H1 (cell line): Measurements from ENCODE around the gene CSF1. TPM values are rescaled to one million over a fixed set of nuclear protein-coding genes. Genes with fewer than 3 reads are reported as not detected.

Experiments
- BCL11A ChIP-seq, 2 experiments: IDR thresholded peaks; one replicate each; pipeline ENCODE4 v1.6.1; 2011; ENCODE audit warnings: low read depth in 2 of 2, low read length in 2 of 2, mild to moderate bottlenecking in 2 of 2
- BRCA1 ChIP-seq: IDR thresholded peaks from 2 replicates; pipeline ENCODE4 v1.6.1; 2012; ENCODE audit warnings: low read depth, low read length, improper control_type of control experiment
- CBX8 ChIP-seq: fragments of 300-800, 300-1000 bp; sonication (generic); IDR thresholded peaks from 2 replicates; pipeline ENCODE4 v1.7.1; 2016; ENCODE audit warnings: low read depth, low read length, borderline replicate concordance
- CHD7 ChIP-seq: fragments of 300-600 bp; sonication (generic); IDR thresholded peaks from 2 replicates; pipeline ENCODE4 v1.7.1; 2012; ENCODE audit warnings: low read length, moderate library complexity, mild to moderate bottlenecking, inconsistent platforms; ENCODE audit not compliant: insufficient replicate concordance
- JUND ChIP-seq: IDR thresholded peaks from 2 replicates; pipeline ENCODE4 v1.6.1; 2011; ENCODE audit warnings: mild to moderate bottlenecking, improper control_type of control experiment, low read length
- MAX ChIP-seq: IDR thresholded peaks from 2 replicates; pipeline ENCODE4 v1.6.1; 2012; ENCODE audit warnings: inconsistent platforms
- RFX5 ChIP-seq: IDR thresholded peaks from 2 replicates; pipeline ENCODE4 v1.6.1; 2011; ENCODE audit warnings: low read depth, low read length, improper control_type of control experiment, borderline replicate concordance
- SAP30 ChIP-seq: fragments of 300-600 bp; sonication (generic); IDR thresholded peaks from 2 replicates; pipeline ENCODE4 v1.7.1; 2012; ENCODE audit warnings: low read length, moderate library complexity, mild to moderate bottlenecking, inconsistent platforms; ENCODE audit not compliant: insufficient read depth, insufficient replicate concordance
- SIN3A ChIP-seq, 2 experiments: IDR thresholded peaks in 1 of 2; conservative IDR thresholded peaks in 1 of 2; 2 replicates each; pipeline ENCODE4 v1.6.1; 2011 to 2012; ENCODE audit warnings: low read length in 2 of 2, improper control_type of control experiment in 1 of 2, low read depth in 1 of 2, mild to moderate bottlenecking in 1 of 2
- SIX5 ChIP-seq: IDR thresholded peaks from 2 replicates; pipeline ENCODE4 v1.6.1; 2011; ENCODE audit warnings: mild to moderate bottlenecking, low read depth, low read length
- SRF ChIP-seq: IDR thresholded peaks from 2 replicates; pipeline ENCODE4 v1.6.1; 2011; ENCODE audit warnings: mild to moderate bottlenecking, low read depth, low read length, moderate library complexity
- TCF12 ChIP-seq: IDR thresholded peaks from 2 replicates; pipeline ENCODE4 v1.6.1; 2011; ENCODE audit warnings: low read depth, mild to moderate bottlenecking, low read length
- polyA plus RNA-seq, 7 experiments: library from polyadenylated mRNA; depleted of rRNA in 3 of 7; stranded (reverse) in 5 of 7; unstranded in 2 of 7; fragments of >200 nt in 5 of 7; fragments of 200-250 nt in 2 of 7; gene quantifications; 1 replicate in 5 of 7; 2 replicates in 1 of 7; 4 replicates in 1 of 7; pipeline versions ENCODE4 v1.2.1 to v1.2.3, GENCODE V29; 2011 to 2013; ENCODE audit warnings: missing spikeins in 2 of 7, mixed read lengths in 2 of 7
- total RNA-seq: library from RNA; stranded (reverse); fragmentation: NEBNext Ultra II Directional; extraction: Animal tissue kit (Norgen Biotek cat#: 25700); gene quantifications from 2 replicates; pipeline ENCODE4 v1.2.1, GENCODE V29; 2021

The CSF1 gene
- total and polyA plus RNA-seq, 2 of the 8 experiments (the other 6 are each of a cell fraction or from before 2014, with no cell fraction given), result 3.3 to 5.4 TPM

GRCh38 chr1:109927356-109927755, 16.7 kb downstream of the CSF1 start (continued):
- no peak for TF ChIP-seq CHD7
- TF ChIP-seq SIX5, result no peak
- no peak for TF ChIP-seq RFX5
- TF ChIP-seq SIN3A (conservative IDR thresholded peaks at IDR 0.05 in 1 of 2, IDR thresholded peaks at IDR 0.05 in 1 of 2; ENCODE audit: low read depth in 1 of 2, low read length in 2 of 2), result no peak
- no peak for TF ChIP-seq MAX
- TF ChIP-seq CBX8, result no peak
- TF ChIP-seq SAP30, result no peak
- TF ChIP-seq SRF, result no peak
- TF ChIP-seq JUND, result no peak
- no peak for TF ChIP-seq BCL11A (IDR thresholded peaks at IDR 0.05; ENCODE audit: low read depth in 2 of 2, low read length in 2 of 2)
- no peak for TF ChIP-seq BRCA1
- no peak for TF ChIP-seq TCF12
